HAP-1 (cell line): ENCODE measurements around the gene KASH5.
"Not testable (repeated sequence)": the region's sequence is repeated elsewhere in the genome, so short reads cannot be mapped to it uniquely, and the experiment has no call there.

Experiments
- DNase-seq, 2 experiments: peaks; one replicate each; pipeline ENCODE4 v3.0.0-alpha.2; 2016 to 2020; ENCODE audit warnings: low spot score in 2 of 2
- H3K27me3 ChIP-seq: fragments of 250-450 bp; sonication (Bioruptor Pico); 2 replicates; pipeline ENCODE4 v1.5.1; 2020; ENCODE audit warnings: low read depth, mild to moderate bottlenecking, moderate library complexity
- H3K36me3 ChIP-seq: fragments of 250-450 bp; sonication (Bioruptor Pico); replicated peaks from 2 replicates; pipeline ENCODE4 v1.5.1; 2020; ENCODE audit warnings: mild to moderate bottlenecking
- H3K4me1 ChIP-seq: fragments of 250-450 bp; sonication (Bioruptor Pico); 2 replicates; pipeline ENCODE4 v1.5.1; 2020; ENCODE audit warnings: mild to moderate bottlenecking
- H3K4me3 ChIP-seq: fragments of 250-450 bp; sonication (Bioruptor Pico); 2 replicates; pipeline ENCODE4 v1.5.1; 2020; ENCODE audit warnings: mild to moderate bottlenecking, moderate library complexity
- H3K9me3 ChIP-seq: fragments of 250-450 bp; sonication (Bioruptor Pico); 2 replicates; pipeline ENCODE4 v1.5.1; 2020; ENCODE audit warnings: mild to moderate bottlenecking, moderate library complexity
- in situ Hi-C: fragments of 300-500 bp; cut with MboI; formaldehyde crosslinking; loops from 3 replicates; pipeline ENCODE4 v1.14.3; 2020; ENCODE audit warnings: low sequenced_read_pairs, inconsistent platforms, mixed read lengths

The KASH5 gene

GRCh38 chr19:49436381-49437017, 48.5 kb downstream of the KASH5 start:
- Histone ChIP-seq H3K4me1 (peaks cover 5% of the 10 kb centered on the region), H3K36me3 (no peaks in the 10 kb centered on the region), H3K27me3 (peaks cover 31% of the 10 kb centered on the region), H3K9me3 (no peaks in the 10 kb centered on the region), H3K4me3 (no peak overlapping the region)
- in situ Hi-C loops, result no loop called here
- DNase-seq, result peak; percentile 39 to 83

- no peaks in the 10 kb centered on the region for H3K36me3 ChIP-seq
- H3K9me3 ChIP-seq, result no peaks in the 10 kb centered on the region
- in situ Hi-C loops, result no loop called here
- no peak overlapping the region for H3K4me3 ChIP-seq
- peaks cover 11% of the 10 kb centered on the region for H3K4me1 ChIP-seq
- peaks cover 39% of the 10 kb centered on the region for H3K27me3 ChIP-seq
- no peak for DNase-seq
These were observed 49.2 kb downstream of the KASH5 start for GRCh38 chr19:49437231-49437630.

- Histone ChIP-seq H3K36me3 (no peaks in the 10 kb centered on the region), H3K27me3 (peaks cover 39% of the 10 kb centered on the region), H3K9me3 (no peaks in the 10 kb centered on the region), H3K4me1 (peaks cover 11% of the 10 kb centered on the region), H3K4me3 (no peak overlapping the region)
- no peak for DNase-seq
- in situ Hi-C loops, result no loop called here
These were observed 50.2 kb downstream of the KASH5 start for GRCh38 chr19:49438261-49438660.

GRCh38 chr19:49439836-49440235, 51.8 kb downstream of the KASH5 start:
- H3K4me1 ChIP-seq, result peaks cover 11% of the 10 kb centered on the region
- H3K4me3 ChIP-seq, result no peak overlapping the region
- in situ Hi-C loops, result no loop called here
- no peaks in the 10 kb centered on the region for H3K9me3 ChIP-seq
- H3K27me3 ChIP-seq, result peaks cover 39% of the 10 kb centered on the region
- no peaks in the 10 kb centered on the region for H3K36me3 ChIP-seq
- DNase-seq, result no peak

- H3K4me3 ChIP-seq, result peak overlapping the region; percentile 26
- peaks cover 39% of the 10 kb centered on the region for H3K27me3 ChIP-seq
- H3K36me3 ChIP-seq, result no peaks in the 10 kb centered on the region
- in situ Hi-C loops, result no loop called here
- no peaks in the 10 kb centered on the region for H3K9me3 ChIP-seq
- H3K4me1 ChIP-seq, result peaks cover 11% of the 10 kb centered on the region
- peak in 1 of 2 experiments; percentile 33 for DNase-seq
These were observed 52.6 kb downstream of the KASH5 start for GRCh38 chr19:49440439-49441209.

- DNase-seq, result peak; percentile 59 to 82
- H3K9me3 ChIP-seq, result no peaks in the 10 kb centered on the region
- H3K36me3 ChIP-seq, result no peaks in the 10 kb centered on the region; the same call in 1 of the 2 replicates
- in situ Hi-C loops, result no loop called here
- peak within 1 kb of the TSS; percentile 26 for H3K4me3 ChIP-seq
- peaks cover 11% of the 10 kb centered on the region for H3K4me1 ChIP-seq
- peaks cover 39% of the 10 kb centered on the region for H3K27me3 ChIP-seq
These were observed 53.3 kb downstream of the KASH5 start, which contains the start of gene SLC17A7 for GRCh38 chr19:49441210-49441959. Gene SLC17A7, minus strand, starts transcription at chr19:49441527. Its CDS starts 148 bp downstream, at chr19:49441379.

GRCh38 chr19:49441960-49442350, 53.9 kb downstream of the KASH5 start:
- no peak for DNase-seq
- H3K27me3 ChIP-seq, result peaks cover 39% of the 10 kb centered on the region
- in situ Hi-C loops, result no loop called here
- peaks cover 11% of the 10 kb centered on the region for H3K4me1 ChIP-seq
- H3K4me3 ChIP-seq, result peak overlapping the region; percentile 20
- H3K9me3 ChIP-seq, result no peaks in the 10 kb centered on the region
- peaks cover 5% of the 10 kb centered on the region for H3K36me3 ChIP-seq

GRCh38 chr19:49442354-49442753, 54.3 kb downstream of the KASH5 start:
- Histone ChIP-seq H3K4me1 (peaks cover 11% of the 10 kb centered on the region), H3K27me3 (peaks cover 39% of the 10 kb centered on the region), H3K4me3 (peak overlapping the region; percentile 20), H3K9me3 (no peaks in the 10 kb centered on the region), H3K36me3 (peaks cover 7% of the 10 kb centered on the region)
- in situ Hi-C loops, result no loop called here
- DNase-seq, result peak in 1 of 2 experiments; percentile 74

- in situ Hi-C loops, result no loop called here
- Histone ChIP-seq H3K4me3 (peak overlapping the region; percentile 56), H3K9me3 (no peaks in the 10 kb centered on the region), H3K27me3 (peaks cover 39% of the 10 kb centered on the region), H3K36me3 (peaks cover 9% of the 10 kb centered on the region), H3K4me1 (peaks cover 11% of the 10 kb centered on the region)
- peak; percentile 91 to 100 for DNase-seq
These were observed 54.8 kb downstream of the KASH5 start for GRCh38 chr19:49442771-49443365.

- DNase-seq, result peak; percentile 91 to 96
- Histone ChIP-seq H3K9me3 (no peaks in the 10 kb centered on the region), H3K4me1 (peaks cover 11% of the 10 kb centered on the region), H3K27me3 (peaks cover 32% of the 10 kb centered on the region), H3K4me3 (peak overlapping the region; percentile 56), H3K36me3 (peaks cover 15% of the 10 kb centered on the region)
- in situ Hi-C loops, result no loop called here
These were observed 55.5 kb downstream of the KASH5 start for GRCh38 chr19:49443366-49444099.

- DNase-seq, H3K4me3 ChIP-seq, H3K9me3 ChIP-seq, in situ Hi-C loops: not testable (repeated sequence)
- Histone ChIP-seq H3K4me1 (peaks cover 11% of the 10 kb centered on the region), H3K36me3 (peaks cover 22% of the 10 kb centered on the region), H3K27me3 (peaks cover 26% of the 10 kb centered on the region)
These were observed 56.2 kb downstream of the KASH5 start for GRCh38 chr19:49444100-49444700.

- in situ Hi-C loops, result no loop called here
- H3K36me3 ChIP-seq, result peaks cover 33% of the 10 kb centered on the region
- no peaks in the 10 kb centered on the region for H3K9me3 ChIP-seq
- H3K4me1 ChIP-seq, result peaks cover 7% of the 10 kb centered on the region
- H3K27me3 ChIP-seq, result peaks cover 10% of the 10 kb centered on the region
- no peak overlapping the region for H3K4me3 ChIP-seq
- no peak for DNase-seq
These were observed 57.9 kb downstream of the KASH5 start for GRCh38 chr19:49445997-49446396.
